HG03060 (cell line): ENCODE results near the gene PRKCA.

Experiments used
- ATAC-seq: cut with Tn5 transposase; IDR thresholded peaks from one replicate; pipeline ENCODE4 v1.9.1; 2021; ENCODE audit warnings: low read depth, moderate number of reproducible peaks; ENCODE audit not compliant: unreplicated experiment

Gene PRKCA

GRCh38 chr17:66406701-66407644 is 104.6 kb downstream of the PRKCA start:
- no peak for ATAC-seq

GRCh38 chr17:66407864-66408263 is 105.5 kb downstream of the PRKCA start:
- no peak for ATAC-seq

DNA sequence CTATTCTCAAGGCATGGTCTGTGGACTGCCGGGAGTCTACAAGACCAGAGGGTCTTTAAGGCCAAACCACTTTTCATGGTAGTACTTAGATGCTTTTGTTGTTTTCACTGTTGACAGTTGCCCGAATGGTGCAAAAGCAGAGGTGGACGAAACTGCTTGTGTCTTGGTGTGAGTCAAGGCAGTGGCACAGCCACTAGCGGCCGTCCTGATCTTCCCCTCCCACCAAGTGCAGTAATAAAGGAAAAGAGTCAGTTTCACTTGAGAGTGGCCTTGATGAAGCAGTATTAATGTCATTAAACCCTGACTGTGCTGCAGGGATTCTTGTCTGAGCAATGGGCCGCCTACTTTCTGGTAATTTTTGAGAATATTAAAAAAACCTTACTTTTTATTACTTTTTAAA is 109.1 kb downstream of the PRKCA start:
- ATAC-seq: no peak

GRCh38 chr17:66412857-66413558 is 110.6 kb downstream of the PRKCA start:
- ATAC-seq: no peak

GRCh38 chr17:66413559-66414520 is 111.4 kb downstream of the PRKCA start:
- ATAC-seq: no peak

DNA sequence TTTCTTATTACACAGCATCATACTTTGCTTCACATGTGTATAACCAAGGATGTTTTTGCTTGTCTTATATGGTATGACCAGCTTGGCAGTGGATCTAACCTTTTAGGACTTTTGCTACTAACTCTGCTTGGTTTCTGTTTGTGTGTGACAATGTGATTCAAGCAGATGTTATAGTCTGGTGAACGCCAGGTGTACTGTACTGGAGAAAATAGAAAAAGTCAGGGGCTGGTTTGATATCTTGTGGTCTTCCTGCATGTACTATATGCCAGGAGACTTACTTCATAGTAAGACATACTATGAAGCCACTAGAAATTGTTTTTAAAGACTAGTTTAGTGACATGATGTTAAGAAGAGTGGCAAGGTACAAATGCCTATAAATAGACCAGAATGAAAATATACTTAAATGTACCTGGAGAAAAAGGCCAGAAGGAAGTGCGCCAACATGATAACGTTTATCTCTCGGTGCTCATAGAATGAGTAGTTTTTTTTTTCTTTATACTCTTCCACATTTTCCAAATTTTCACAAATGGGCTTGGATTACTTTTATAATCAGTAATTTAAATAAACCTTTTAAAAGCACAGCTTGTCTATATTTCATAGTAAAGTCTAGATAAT is 112.3 kb downstream of the PRKCA start:
- ATAC-seq: no peak

GRCh38 chr17:66415366-66416206 is 113.2 kb downstream of the PRKCA start:
- ATAC-seq: no peak

- ATAC-seq: no peak
Observed at GRCh38 chr17:66416207-66416940, 114.0 kb downstream of the PRKCA start.

DNA sequence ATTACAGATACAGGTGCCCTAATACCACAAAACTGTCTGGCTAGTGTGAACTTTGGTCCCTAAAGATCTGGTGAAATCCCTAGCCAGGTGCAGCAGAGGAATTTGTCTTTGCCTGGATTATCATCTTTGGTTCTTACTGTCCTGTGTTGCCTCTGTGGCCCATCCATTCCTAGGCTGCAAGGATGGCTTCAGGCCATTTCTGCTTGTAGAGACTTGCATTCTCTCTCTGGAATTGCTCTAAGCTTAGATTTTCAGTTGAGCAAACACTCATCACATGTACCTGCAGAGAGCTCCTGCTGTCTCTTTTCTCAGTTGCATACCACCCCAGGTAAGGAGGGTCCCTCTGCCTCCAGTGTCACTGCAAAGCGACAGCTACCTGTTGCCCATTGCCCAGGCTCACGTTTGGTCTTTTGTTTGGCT is 114.9 kb downstream of the PRKCA start:
- no peak for ATAC-seq

GRCh38 chr17:66420961-66421371 is 118.6 kb downstream of the PRKCA start:
- no peak for ATAC-seq

- no peak for ATAC-seq
Observed at GRCh38 chr17:66422186-66422585, 119.8 kb downstream of the PRKCA start.

DNA sequence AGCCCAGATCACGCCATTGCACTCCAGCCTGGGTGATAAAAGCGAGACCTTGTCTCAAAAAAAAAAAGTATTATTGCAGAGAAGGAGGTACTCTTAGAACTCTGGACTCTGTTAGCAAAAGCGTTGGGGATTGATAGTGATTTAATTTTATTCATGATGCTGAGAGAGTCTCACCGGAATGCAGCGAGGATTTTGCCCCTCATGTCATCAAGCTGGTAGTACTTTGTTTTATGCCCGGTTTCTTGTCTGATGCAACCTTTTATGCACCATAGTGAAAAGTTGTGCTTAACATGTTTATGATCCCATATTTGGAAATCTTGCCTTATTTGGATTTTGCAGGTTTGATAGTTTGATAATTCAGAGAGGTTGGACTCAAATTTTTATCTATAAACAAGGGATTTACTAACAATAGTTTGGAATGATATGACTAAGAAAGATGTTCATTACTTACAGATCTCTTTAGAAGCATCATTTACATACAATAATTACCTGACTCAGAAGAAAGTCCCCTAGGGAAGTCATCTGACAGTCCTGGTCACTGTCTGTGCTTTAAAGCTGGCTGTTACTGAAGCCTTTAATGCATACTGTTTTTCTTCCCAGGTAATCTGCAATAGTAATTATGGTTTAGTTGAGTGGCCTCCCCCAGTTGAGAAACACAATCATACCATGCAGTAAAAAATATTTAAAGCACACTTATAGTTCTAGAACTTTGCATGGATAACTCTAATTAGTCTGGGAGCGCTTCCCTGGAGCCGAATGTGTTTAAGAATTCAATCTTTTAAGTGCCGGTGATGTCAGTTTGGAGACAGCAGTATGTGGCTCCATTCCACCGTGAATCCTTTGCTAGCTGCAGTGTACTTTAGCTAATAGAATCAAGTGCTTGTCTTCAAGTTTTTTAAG is 120.9 kb downstream of the PRKCA start:
- no peak for ATAC-seq

- no peak for ATAC-seq
Observed at GRCh38 chr17:66425756-66426396, 123.5 kb downstream of the PRKCA start.

DNA sequence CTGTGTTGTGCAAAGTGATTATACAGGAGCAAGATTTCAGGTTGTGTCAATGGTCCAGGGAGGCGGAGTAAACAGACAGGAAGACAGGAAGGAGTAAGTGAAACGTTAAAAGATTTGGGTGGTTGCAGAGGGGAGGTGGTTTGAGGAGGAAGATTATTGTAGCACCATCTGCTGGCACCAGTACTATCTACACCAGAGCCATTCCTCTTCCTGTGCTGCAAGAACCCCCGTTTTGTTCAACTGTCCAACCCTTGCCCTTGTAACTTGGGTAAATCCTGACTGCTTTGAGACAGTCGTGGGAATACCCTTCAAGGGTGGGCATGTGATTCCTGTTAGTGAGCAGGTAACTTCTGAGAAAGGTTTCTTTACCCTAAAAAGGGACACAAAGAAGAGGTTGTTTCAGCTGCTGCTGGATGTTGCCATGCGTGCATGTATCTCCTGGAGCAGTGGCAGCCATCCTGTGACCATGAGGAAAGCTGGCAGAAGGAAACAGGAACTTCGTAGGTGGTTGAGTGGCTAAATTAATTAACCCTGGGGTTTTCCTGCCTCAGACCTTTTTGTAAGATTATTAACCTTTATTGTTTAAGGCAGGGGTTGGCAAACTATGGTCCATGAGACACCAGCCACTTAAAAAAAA is 124.1 kb downstream of the PRKCA start:
- ATAC-seq: no peak

GRCh38 chr17:66427134-66427533 is 124.7 kb downstream of the PRKCA start:
- no peak for ATAC-seq

DNA sequence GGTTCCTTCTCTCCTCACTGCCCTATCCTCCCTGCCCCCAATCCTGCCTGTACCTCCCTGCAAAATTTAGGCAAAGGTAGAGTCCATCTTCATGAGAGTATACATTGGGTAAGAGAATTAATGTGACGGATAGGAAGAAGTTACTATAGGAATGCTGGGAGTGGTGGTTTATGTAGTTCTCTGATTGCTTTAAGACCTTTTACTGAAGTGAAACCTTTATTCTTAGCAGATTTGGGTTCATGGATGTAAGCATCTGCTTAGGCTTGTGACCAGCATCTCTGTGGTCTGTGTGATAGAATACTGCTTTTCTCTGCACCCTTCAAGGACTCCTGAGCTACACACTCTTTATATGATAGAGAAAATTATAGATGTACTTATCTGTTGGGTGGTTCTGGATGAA is 127.3 kb downstream of the PRKCA start:
- ATAC-seq: no peak
